Urothelium cell line (cell line): ENCODE results near the gene CCDC7.
"Not testable (repeated sequence)": the region's sequence is repeated elsewhere in the genome, so short reads cannot be mapped to it uniquely, and the experiment has no call there.

Experiments
- DNase-seq: peaks from one replicate; pipeline ENCODE4 v3.0.0; 2011; ENCODE audit warnings: low spot score, mixed read lengths
- FAIRE-seq: peaks from 2 replicates; lab custom pipeline; 2011; peaks lifted over from hg19 to GRCh38; lab: Jason Lieb, UNC

The CCDC7 gene

DNA sequence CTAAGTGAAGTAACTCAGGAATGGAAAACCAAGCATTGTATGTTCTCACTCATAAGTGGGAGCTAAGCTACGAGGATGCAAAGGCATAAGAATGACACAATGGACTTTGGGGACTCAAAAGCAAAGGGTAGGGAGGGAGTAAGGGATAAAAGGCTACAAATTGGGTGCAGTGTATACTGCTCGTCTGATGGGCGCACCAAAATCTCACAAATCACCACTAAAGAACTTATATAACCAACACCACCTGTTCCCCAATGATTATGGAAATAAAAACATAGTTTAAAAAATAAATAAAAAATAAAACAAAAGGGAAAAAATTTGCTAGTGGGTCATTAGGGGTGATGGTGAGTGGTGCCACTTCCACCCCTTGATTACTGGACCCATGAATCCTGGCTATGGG is 351.5 kb downstream of the CCDC7 start:
- not testable (repeated sequence) for FAIRE-seq, DNase-seq

DNA sequence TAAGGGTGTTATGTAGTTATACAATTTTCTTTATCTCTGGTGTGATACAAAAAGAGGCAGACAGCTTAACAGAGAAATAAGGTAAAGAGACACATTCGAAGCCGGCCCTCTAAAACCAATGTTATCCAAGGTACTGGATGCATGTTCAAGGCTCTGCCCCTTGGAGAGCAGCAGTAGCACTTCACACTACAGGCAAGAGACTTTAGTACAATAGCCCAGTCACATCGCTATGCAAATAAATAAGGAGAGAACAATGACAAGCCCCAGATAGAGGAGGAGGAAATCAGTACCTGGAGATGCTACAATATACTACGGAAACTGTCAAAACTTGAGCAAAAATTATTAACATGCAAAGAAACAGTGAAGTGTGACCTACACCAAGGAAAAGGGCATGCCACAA is 401.0 kb downstream of the CCDC7 start:
- DNase-seq: no peak
- no peak for FAIRE-seq

DNA sequence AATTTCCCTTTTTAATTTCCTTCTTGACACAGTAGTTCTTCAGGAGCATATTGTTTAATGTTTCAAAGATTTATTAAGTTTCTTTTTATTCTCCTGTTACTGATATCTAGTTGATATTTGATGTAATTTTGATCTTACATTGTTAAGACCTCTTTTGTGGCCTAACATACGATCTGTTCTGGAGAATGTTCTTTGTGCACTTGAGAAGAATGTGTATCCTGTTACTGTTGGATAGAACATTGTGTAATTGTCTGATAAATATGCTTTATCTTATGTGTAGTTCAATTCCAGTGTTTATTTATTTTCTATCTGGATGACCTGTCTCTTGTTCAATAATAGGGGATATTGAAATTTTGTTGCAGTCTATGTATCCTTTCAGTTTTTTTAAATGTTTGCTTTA is 405.4 kb downstream of the CCDC7 start:
- FAIRE-seq: peak; percentile 23
- no peak for DNase-seq

DNA sequence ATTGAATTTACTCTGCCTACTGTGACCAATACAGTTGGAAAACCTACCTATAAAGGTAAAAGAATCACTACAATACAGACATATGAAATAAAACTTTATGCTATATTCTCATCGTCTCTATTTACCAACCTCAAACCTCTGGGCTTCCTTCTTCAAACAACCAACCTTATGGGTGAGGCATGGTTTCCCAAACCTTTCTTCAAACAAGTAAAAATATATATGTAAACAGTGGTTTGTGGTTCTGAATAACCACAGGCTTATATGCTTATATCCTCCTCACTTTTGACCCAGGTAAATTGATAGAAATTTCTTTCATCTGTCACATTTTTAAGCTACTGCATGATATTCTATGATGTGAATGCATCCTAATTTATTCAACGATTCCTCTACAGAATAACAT is 408.5 kb downstream of the CCDC7 start:
- no peak for FAIRE-seq
- DNase-seq: no peak

DNA sequence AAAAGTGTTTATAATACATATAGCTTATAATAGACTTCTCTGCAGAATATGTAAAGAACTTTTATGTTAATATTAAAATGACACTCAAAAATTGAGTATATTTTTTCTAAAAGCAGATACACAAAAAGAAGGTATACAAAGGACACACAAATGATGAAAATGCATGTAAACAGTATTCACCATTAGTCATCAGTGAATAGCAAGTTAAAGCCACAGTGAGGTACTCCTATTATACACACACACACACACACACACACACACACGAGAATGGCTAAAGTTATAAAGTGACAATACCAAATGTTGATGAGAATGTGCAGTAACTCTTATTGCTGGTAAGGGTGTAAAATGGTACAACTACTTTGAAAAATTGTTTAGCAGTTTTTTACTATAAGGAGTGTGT is 419.2 kb downstream of the CCDC7 start:
- DNase-seq: no peak
- FAIRE-seq: no peak

DNA sequence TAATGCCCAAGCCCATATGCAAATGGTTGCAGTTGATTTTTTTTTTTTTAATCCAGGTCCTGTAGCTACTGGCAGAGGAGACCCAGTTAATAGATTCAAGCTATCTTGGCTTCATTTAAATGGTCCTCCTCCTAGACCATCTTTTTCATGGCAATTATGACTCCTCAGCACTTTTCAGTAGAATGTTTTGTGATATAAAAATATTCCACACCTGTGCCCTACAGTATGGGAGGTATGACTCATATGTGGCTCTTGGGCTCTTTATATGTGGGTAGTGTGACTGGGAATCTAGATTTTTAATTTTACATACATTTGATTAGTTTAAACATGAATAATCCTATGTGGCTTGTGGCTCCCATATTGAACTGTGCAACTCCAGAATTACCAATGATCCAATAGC is 432.0 kb downstream of the CCDC7 start:
- FAIRE-seq (no peak), DNase-seq (no peak)

DNA sequence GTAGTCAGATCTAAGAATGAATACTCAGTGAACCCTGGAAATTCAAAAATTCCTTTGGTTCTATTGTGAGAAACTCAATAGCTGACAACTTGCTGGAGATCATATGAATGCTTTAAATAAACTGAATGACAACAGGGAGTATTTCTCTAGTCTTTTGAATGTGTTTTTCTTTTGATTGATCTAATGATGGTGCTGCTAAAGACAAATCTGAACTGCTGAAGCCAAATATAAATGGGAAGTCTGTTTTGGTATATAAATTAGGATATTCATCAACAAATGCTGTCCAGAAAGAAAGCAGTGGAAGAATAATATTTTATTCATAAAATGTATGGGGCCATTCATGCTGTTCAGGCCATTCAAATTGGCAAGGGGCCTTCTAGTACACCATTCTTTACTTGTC is 432.7 kb downstream of the CCDC7 start:
- no peak for DNase-seq
- no peak for FAIRE-seq

DNA sequence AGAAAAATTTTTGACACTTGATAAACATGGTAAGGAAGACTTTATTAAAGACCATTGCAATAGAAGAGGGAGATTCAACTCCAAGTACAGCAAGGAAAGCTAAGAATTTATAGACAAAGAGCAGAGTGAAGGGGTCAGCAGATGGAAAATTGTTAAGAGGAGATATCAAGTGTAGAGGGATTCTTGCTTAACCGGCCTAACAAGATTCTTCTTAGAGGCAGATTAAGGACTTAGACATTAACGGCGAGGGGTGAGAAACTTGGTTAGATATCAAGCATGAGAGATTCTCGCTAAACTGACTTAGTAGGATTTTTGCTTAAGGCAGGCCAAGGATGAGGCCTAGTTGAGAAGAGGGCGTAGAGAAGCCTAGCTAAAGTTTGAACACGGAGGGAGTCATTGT is 436.1 kb downstream of the CCDC7 start:
- DNase-seq (no peak), FAIRE-seq (no peak)

DNA sequence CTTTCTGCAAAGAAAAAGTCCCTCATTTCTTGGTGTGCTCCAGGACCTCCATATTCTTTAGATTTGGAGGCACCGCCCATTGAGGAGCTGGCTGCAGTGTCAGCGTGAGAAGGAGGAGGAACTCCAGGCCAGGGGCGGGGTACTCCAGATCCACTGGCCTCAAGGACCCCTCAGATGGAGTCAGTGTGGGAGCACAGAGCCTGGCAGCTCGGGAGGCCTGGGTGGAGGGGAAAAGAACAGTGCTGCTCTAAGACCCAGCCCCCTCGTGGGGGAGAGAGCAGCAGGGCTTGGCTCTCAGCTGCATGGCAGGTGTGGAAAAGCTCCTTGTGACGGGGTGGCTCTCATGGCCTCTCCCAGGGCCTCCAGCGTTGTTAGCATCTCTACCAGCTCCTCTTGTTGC is 441.5 kb downstream of the CCDC7 start:
- DNase-seq: no peak
- FAIRE-seq: no peak

DNA sequence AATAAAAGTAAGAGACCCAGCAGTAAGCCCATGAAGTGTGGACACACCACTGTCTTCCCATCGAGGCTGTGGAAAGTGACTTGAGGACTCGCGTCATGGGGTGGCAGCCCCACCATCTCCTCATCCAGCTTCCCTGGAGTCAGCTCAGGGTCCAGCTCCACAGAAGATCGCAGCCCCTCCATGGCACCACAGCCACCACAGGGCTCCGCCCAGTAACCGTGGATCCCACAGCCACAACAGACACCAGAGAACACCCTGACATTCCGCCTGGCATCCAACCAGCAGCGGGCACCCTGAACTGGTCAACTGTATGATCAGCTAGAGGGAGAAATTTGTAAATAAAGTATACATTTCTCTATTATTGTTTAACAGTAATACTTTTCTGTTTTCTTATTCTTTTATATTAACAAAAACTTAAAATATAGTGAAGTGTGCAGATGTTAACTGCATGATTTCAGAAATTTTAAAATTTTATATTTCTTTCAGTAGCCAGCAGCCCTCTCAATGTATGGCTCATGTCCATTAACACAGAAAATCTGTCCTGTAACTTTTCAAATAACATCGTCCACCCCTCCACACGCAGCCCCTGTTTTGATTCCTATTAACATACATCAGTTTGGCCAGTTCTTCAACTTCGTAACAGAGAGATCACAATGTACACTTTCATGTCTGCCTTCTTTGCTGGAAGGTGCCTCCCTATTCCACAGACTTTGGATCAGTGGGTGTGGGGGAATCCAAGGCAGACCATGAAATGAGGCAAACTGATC is 442.4 kb downstream of the CCDC7 start:
- FAIRE-seq (peak; percentile 50), DNase-seq (no peak)

DNA sequence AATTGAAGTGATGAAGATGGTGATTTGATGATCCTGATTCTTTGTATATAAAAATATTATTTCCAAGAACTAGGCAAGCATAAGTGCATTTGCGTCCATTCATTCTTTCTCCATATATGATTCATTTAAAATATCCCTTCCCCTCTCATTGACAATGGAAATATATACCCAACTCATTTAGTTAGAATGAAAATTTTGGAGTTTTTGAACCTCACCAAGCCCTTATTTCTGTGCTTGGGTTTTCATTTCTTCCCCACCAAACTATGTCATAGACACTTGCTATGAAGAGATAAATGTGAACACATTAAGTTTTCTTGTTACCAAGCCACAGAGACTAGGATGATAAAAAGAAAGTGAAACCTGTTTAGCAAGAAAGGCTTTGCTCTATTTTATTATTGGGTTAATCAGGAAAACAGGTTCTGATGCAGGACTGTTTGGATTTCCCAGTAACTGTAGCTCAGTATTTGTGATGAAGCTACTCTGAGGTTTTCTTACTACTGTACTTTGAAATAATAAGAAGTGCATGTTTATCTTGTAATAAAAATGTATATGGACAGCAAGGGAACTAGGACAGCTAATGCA is 443.8 kb downstream of the CCDC7 start:
- no peak for DNase-seq
- no peak for FAIRE-seq

DNA sequence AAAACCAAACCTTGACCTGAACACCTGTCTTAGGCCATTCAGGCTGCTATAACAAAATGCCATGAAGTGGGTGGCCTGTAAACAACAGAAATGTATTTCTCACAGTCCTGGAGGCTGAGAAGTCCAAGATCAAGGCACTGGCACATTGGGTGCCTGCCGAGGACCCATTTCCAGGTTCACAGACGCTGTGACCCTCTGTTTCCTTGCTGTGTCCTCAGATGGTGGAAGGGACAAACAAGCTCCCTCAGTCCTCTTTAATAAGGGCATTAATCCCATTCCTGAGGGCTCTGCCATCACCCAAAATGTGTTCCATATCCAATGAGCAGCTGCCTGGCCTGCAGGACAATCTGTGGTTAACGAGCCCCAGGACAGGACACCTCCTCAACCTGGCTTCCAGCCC is 444.5 kb downstream of the CCDC7 start:
- FAIRE-seq: no peak

DNA sequence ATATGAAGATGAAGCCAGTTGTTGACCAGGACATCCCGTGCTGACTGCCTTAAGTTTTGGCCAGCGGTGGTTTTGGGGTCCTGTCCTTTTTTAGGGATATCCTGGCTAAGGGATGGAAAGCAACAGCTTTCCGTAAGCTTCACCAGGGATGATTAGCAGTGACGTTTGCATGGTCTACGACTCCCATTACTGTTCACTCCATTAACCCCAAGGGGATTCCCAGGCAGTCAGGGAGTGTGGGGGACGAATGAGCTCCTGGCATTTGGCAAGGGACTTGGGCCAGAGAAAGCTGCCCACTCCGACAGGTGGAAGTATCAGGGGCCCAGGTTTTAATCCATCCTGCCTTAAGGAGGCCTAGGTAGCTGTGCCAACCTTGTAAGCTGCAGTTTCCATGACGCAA is 445.3 kb downstream of the CCDC7 start:
- FAIRE-seq (no peak), DNase-seq (no peak)

More for the DNA sequence above, 444.5 kb downstream of the CCDC7 start:
- DNase-seq: no peak

DNA sequence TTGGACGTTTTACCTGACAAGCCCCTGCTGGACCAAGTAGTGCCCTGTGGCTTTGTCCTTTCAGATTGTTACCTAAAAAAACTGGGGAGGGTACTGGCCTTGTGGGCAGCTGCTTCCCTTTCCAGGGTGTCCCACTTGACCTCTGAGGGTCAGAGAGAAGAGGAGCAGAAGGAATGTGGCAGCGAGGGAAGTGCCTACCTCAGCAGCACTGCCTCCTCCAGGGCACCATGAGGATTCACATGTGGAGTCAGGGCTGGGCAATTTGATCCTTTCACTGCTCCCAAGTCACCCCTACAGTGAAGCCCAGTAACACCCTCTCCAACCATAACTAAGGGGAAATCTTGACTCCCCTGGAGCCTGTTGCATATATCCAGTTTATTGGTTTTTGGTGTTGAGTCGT is 447.5 kb downstream of the CCDC7 start:
- DNase-seq (no peak), FAIRE-seq (no peak)

DNA sequence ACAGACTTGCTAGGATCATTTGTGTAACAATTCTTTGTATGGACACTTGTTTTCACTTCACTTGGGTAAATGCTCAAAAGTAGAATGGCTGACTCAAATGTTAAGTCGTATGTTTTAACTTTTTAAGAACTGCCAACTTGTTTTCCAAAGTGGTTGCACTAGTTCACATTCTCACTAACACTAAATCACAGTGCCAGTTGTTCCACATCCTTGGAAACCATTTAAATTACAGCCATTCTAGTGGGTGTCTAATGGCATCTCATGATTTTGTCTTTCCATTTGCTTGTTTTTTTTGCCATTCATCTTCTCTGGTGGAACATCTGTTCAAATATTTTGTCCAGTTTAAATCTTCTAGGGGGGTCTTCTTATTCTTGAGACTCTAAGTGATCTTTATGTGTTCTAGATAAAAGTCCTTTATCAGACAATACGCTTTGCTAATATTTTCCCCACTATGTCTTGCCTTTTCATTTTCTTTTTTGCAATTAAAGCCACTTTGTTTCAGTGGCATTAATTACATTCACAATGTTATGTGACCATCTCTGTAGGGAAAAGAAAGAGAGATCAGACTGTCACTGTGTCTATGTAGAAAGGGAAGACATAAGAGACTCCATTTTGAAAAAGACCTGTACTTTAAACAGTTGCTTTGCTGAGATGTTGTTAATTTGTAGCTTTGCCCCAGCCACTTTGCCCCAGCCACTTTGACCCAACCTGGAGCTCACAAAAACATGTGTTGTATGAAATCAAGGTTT is 448.1 kb downstream of the CCDC7 start:
- no peak for DNase-seq
- FAIRE-seq: no peak

DNA sequence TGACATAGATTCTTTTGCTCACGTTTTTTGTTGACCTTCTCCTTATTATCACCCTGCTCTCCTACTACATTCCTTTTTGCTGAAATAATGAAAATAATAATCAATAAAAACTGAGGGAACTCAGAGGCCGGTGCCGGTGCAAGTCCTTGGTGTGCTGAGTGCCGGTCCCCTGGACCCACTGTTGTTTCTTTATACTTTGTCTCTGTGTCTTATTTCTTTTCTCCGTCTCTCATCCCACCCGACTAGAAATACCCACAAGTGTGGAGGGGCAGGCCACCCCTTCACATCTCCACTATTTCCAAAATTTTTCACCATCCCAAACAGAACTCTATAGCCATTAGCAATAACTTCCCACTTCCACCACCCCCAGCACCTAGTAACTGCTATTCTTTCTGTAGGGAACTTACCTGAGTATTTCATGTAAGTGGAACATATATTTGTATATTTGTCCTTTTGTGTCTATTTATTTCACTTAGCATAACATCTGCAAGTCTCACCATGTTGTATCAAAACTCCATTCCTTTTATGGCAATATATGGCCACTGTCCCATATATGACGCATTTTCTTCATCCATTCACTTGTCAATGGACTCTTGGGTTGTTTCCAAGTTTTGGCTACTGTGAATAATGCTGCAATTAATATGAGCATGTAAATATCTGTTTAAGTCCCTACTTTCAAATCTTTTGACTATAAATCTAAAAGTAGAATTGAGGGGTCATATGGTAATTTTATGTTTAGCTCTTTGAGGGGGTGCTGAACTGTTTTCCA is 449.4 kb downstream of the CCDC7 start:
- not testable (repeated sequence) for DNase-seq, FAIRE-seq

DNA sequence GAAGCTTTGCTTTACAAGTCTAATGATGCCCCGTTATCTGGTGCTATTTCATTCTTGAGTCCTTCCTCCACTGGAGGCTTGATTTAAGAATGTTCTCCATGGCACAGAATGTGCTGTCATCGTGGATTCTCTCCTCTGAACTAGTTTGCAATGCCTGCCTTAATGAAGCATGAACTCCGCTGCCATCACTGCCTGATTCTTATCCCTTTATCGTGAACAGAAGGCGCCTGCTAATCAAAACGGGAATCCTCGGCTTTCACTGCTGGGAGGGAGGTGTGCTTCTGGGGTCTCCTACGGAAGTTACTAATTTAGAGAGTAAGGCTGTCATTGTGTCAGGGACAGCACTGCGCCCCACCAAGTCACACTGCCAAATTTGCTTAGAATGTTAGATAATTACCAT is 455.9 kb downstream of the CCDC7 start:
- no peak for DNase-seq
- no peak for FAIRE-seq

DNA sequence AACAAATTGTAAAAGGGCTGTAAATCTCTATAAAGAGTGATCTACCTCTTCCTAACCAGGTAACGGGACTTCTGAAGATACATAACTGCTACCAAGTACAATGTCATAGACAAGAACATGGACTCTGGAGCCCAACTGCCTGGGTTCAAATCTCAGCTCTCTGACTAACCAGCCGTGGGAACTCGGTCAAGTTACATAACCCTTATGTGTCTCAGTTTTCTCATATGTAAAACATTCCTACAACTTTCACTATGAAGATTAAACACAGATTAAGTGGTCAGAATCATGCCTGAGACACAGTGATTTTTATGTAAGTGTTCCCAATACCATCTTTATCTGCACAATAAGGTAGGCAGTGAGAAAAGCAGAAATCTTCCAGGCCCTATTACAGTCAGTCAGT is 459.5 kb downstream of the CCDC7 start:
- no peak for FAIRE-seq

DNA sequence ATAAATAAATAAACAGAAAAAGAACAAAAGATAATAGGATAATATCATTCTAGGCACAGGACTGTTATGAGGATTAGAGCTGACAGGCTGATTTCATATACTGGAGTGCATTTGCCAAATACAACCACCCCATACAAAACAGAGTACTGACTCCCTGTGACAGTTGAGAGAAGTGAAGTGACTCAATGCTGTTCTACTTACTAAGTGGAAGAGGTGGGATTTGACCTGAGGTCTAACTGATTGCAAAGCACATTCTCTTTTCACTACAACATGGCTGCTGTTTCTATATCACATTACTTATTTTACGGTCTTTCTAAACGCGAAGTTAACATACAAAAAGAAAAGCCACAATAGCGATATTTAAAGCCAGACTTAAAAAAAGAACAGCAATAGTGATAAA is 460.7 kb downstream of the CCDC7 start:
- DNase-seq (no peak), FAIRE-seq (no peak)

More for the DNA sequence above, 459.5 kb downstream of the CCDC7 start:
- no peak for DNase-seq

DNA sequence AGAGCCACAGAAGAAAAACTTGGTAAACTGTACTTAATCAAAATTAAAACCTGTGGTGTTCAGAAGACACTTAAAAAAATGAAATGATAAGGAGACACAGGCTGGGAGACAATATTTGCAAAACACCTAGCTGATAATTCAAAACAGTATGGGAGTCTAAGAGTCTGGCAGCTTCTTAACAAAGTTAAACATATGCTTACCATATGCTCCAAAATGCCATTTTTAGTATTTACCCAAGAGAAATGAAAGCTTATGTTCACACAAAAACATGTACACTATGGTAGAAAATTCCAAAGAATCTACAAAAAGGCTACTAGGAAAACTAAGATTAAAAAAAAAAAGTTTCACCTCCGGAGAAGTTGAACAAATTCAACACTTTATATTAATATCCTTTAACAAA is 463.5 kb downstream of the CCDC7 start:
- FAIRE-seq (no peak), DNase-seq (no peak)

DNA sequence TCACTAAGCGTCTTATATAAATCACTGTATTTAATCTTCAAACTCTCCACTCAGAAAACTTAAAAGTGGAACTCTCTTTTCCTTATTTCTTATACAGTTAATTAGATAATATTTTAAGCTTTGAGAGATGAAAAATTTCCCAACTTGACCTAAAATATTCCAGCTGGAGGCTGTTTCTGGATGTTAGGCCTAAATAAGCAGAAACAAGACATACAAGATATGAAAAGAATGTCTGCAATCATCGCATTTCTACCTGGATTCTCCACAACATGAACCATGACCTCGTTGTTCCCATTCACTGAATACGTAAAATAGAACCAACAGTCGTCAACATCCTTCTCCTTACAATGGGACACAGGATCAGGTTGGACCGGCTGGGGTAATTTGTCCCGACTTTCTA is 464.0 kb downstream of the CCDC7 start:
- DNase-seq, FAIRE-seq: not testable (repeated sequence)
